HUES6 (cell line): ENCODE results near the gene PARK7.
A peak's percentile ranks its signal among the peaks of the same experiment; 100 is the strongest.

ENCODE experiments used
- H3K27ac ChIP-seq: 2 replicates; pipeline ENCODE4 v1.7.0; 2013; ENCODE audit warnings: low read depth, mild to moderate bottlenecking, low read length, inconsistent platforms
- H3K27me3 ChIP-seq: 2 replicates; pipeline ENCODE4 v1.6.1; 2013; ENCODE audit warnings: low read length; ENCODE audit not compliant: control insufficient read depth, insufficient read depth
- H3K36me3 ChIP-seq: 2 replicates; pipeline ENCODE4 v1.6.1; 2013; ENCODE audit warnings: low read length; ENCODE audit not compliant: control insufficient read depth, insufficient read depth
- H3K4me1 ChIP-seq: 2 replicates; pipeline ENCODE4 v1.6.1; 2013; ENCODE audit warnings: low read length; ENCODE audit not compliant: control insufficient read depth, insufficient read depth
- H3K4me3 ChIP-seq: 2 replicates; pipeline ENCODE4 v1.5.1; 2013; ENCODE audit warnings: low read depth, low read length
- H3K9ac ChIP-seq: one replicate; pipeline ENCODE4 v1.6.1; 2013; ENCODE audit warnings: mild to moderate bottlenecking, low read length
- H3K9me3 ChIP-seq: 2 replicates; pipeline ENCODE4 v1.6.1; 2013; ENCODE audit warnings: low read depth, low read length; ENCODE audit not compliant: control insufficient read depth, insufficient read depth

Gene PARK7

DNA sequence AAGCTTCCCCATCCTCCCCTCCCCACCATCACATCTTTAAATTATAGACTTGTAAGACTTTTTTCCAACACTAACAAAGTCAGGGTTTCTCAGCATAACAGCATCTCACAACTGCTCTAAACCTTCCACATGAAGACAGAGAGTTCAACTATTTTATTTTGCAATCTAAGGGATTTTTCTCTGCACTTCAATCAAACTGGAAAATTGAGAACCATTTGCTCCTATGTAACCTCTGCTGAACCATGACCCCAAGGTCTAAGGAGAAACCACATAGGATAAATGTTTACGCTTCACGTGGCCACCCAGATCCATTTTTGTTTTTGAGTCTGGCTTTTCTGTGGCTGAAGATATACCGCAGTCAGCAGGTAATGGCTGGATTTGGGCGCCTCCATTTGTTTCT is 51.4 kb downstream of the PARK7 start:
- Histone ChIP-seq H3K36me3 (peaks cover 51% of the 10 kb centered on the region), H3K4me3 (no peak overlapping the region), H3K27me3 (no peaks in the 10 kb centered on the region), H3K9me3 (no peaks in the 10 kb centered on the region), H3K27ac (no peak overlapping the region), H3K4me1 (peaks cover 29% of the 10 kb centered on the region), H3K9ac (no peak overlapping the region)

DNA sequence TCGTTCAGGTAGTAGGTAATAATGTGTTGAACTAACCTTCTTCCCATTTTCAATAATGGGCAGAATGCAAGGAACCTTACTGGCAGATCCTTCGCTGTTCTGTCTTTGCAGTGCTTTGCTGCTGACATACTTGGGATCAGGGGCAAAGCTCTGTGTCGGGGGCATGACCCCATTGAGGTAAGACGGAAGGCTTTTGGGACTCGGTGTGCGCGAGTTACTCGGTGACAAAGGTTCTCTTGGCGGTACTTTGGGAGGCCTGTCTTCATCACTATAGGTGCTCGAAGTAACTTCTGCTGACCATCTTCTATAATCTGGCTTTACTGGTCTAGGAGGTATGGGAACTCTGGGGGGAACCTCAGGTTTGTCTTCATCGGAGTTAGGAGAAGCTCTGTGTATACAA is 51.9 kb downstream of the PARK7 start:
- H3K27me3 ChIP-seq: no peaks in the 10 kb centered on the region
- H3K27ac ChIP-seq: no peak overlapping the region
- peaks cover 51% of the 10 kb centered on the region for H3K36me3 ChIP-seq
- no peak overlapping the region for H3K4me3 ChIP-seq
- no peak overlapping the region for H3K9ac ChIP-seq
- H3K9me3 ChIP-seq: no peaks in the 10 kb centered on the region
- peaks cover 32% of the 10 kb centered on the region for H3K4me1 ChIP-seq

DNA sequence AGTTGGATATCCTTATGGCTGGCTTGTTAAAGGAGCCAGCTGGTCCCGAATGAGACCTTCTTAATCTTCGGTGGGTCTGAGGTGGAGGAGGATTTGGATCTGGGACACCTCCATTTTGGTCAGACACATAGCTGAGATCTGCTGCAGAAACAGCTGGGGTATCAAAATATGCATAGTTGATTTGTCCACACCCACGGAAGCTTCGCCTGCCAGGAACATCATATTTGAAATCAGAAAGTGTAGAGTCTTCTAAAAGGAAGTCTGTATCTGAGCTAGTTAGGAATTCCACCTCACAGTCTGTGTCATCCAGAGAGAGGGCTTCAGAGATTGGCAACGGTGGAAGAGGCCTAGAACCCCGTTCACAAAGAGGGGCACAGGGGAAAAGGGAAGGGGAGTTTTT is 52.3 kb downstream of the PARK7 start:
- no peak overlapping the region for H3K4me3 ChIP-seq
- H3K4me1 ChIP-seq: peaks cover 36% of the 10 kb centered on the region
- peaks cover 51% of the 10 kb centered on the region for H3K36me3 ChIP-seq
- H3K9ac ChIP-seq: no peak overlapping the region
- H3K9me3 ChIP-seq: no peaks in the 10 kb centered on the region
- H3K27ac ChIP-seq: no peak overlapping the region
- no peaks in the 10 kb centered on the region for H3K27me3 ChIP-seq

DNA sequence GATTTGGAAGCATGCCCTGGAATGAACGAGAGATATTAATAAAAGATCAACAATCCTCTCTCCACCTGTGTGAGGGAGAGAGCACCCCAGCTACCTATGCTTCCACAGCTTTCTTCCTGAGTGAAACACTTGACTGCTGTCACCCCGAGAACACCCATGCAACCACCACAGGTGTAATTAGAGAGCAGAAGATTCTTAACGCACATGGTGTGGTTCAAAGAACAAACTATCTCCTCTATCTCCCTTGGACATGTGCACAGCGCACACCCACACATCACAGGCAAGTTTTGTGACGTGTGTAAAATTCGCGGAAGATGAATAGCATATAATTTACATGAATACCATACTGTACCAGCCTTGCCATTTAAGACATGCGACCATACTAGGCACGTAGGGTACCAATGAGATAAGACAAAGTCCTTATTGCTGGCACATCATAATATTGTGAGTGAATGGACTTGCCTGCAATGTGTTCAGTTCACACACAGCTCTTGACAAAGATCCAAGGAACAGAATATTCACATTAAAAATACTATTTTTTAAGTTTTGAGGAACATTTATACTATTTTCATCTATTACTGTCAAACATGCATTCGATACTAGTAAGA is 53.0 kb downstream of the PARK7 start:
- Histone ChIP-seq H3K4me3 (no peak overlapping the region), H3K9me3 (no peaks in the 10 kb centered on the region), H3K27ac (no peak overlapping the region), H3K36me3 (peaks cover 51% of the 10 kb centered on the region), H3K9ac (no peak overlapping the region), H3K4me1 (peaks cover 43% of the 10 kb centered on the region), H3K27me3 (no peaks in the 10 kb centered on the region)

DNA sequence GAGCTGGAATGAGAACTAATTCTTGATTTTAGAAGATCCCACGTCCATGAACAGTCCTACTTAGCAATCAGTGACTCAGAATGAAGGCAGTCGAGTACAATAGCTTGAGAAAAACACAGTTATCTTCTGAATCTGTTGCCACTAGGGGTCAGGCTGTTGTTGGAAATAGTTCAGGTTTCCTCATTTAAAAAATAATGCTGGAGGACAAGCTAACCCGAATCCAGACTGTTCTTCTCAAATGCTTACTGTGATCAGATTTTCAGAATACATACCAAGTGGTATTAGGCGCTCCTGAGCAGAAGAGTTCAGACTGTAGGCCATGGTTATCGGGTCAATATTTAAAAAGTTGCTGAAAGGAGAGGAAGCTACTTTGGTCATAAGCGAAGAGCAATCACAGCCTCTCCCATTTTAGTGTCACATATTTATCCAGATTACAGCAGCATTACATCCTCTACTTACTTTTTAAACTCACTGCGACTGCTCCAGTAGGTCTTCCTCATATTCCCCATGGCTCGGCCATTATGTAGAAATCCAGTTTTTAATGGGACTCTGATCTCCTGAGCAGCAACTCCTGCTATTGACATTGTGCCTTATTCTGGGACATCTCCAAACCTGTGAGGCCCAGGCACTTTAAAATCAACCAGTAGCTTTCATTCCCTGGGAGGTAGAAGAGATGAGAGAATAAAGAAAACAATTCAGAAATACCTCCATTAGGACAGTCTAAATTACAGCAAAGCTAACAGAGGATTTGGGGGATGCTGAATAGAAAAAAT is 53.7 kb downstream of the PARK7 start:
- no peaks in the 10 kb centered on the region for H3K9me3 ChIP-seq
- H3K27me3 ChIP-seq: no peaks in the 10 kb centered on the region
- peaks cover 50% of the 10 kb centered on the region for H3K4me1 ChIP-seq
- H3K4me3 ChIP-seq: no peak overlapping the region
- H3K36me3 ChIP-seq: peaks cover 44% of the 10 kb centered on the region
- no peak overlapping the region for H3K9ac ChIP-seq
- no peak overlapping the region for H3K27ac ChIP-seq

DNA sequence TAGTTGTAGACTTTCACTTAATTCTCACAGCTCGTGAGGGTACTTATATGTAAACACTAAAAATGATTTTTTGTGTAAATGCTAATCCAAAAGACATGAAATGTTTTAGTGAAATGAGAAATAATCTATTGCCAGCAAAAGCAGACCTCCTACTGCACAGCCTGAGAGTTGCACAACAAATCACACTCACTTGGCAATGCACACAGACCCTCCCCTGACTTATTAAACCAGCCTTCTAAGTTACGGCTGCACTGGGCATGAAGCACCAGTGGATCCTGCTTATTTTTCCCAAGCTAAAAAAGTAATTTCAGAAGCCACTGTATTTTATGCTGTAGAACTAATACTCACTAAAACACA is 54.3 kb downstream of the PARK7 start:
- Histone ChIP-seq H3K36me3 (peaks cover 41% of the 10 kb centered on the region), H3K4me3 (no peak overlapping the region), H3K9me3 (no peaks in the 10 kb centered on the region), H3K27me3 (no peaks in the 10 kb centered on the region), H3K27ac (no peak overlapping the region), H3K4me1 (peaks cover 51% of the 10 kb centered on the region), H3K9ac (no peak overlapping the region)

DNA sequence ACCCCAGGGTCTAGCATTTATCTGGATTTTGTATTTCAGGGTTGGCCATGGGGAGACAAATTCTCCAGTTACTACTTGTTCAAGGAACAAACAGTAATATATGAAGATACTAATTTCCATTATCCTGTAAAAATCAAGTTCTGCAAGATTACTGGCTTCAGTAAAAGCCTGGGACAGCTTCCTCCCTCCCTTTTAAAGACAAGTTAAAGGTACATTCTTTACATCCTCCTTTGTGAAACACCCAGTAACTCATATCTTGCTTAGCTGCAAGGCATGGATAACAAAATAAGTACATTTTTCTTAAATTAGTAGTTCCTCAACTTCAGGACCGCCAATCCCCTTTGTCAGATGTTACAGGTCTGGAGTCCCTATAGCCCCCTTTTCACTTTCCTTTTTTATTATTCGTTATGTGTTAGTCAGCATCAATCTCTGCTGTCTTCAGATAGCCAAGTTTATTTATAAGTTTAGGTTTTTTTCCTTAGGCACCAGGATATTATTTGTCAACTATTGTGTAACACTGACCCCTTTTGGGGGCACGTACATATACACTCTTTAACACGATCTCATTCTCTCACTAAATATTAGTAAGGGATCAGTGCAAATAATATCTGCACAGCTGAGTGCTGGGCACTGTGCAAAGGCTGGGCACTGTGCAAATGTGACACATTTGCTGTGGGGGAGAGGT is 54.8 kb downstream of the PARK7 start:
- no peaks in the 10 kb centered on the region for H3K27me3 ChIP-seq
- no peak overlapping the region for H3K9ac ChIP-seq
- no peak overlapping the region for H3K4me3 ChIP-seq
- peaks cover 52% of the 10 kb centered on the region for H3K4me1 ChIP-seq
- H3K36me3 ChIP-seq: peaks cover 35% of the 10 kb centered on the region
- H3K9me3 ChIP-seq: no peaks in the 10 kb centered on the region
- peak overlapping the region; percentile 32; the same call in 1 of the 2 replicates for H3K27ac ChIP-seq

DNA sequence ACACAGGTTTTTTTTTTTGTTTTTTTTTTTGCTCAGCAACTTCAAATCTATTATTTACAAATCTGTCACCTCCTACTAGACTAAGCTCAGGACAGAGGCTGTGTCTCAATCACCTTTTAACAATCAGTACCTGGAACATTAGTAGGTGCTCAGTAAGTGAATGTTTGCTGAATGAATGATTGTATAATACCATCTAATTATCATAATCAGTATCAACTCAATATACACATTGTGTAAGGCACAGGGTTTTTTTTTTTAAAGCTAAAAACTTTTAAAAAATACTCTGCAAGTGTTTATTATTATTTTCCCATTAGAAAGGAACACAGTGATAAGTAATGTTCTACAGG is 55.4 kb downstream of the PARK7 start:
- H3K27ac ChIP-seq: peak overlapping the region; percentile 32; the same call in 1 of the 2 replicates
- H3K36me3 ChIP-seq: peaks cover 31% of the 10 kb centered on the region
- H3K4me3 ChIP-seq: no peak overlapping the region
- H3K9ac ChIP-seq: no peak overlapping the region
- no peaks in the 10 kb centered on the region for H3K27me3 ChIP-seq
- H3K4me1 ChIP-seq: peaks cover 57% of the 10 kb centered on the region
- no peaks in the 10 kb centered on the region for H3K9me3 ChIP-seq

DNA sequence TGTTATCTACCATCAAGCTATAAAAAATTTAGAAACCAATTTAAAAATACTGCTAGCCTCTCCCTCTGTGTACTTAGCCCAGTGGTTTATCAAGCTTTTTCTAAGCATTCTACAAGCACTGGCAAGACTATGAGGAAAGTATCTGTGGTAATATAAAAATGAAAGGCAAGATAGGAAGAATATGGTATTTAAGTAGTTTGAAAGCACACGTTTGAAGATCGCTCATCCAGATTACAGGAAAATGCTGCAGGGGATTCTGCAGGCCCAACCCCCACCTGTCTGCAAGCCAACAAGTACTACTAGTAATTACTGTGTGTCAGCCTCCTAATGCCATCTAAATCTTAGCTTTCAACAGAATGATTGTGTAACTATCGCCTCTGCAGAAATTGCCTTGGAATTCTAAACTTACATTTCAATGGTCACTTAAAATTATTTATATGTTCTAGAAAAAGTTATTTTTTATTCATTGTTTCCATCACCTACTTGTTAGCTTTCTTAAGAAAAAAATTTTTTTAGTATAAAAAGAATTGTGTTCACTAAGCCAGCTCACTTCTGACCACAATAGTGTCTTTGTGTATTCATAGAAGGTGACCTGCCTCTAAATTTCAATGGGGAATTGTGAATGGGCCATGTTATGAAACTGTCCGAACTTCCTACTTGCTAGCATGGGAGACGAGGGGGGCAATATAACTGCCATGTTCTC is 56.1 kb downstream of the PARK7 start:
- H3K4me3 ChIP-seq: no peak overlapping the region
- no peaks in the 10 kb centered on the region for H3K9me3 ChIP-seq
- no peaks in the 10 kb centered on the region for H3K27me3 ChIP-seq
- no peak overlapping the region for H3K9ac ChIP-seq
- no peak overlapping the region for H3K27ac ChIP-seq
- H3K36me3 ChIP-seq: peaks cover 23% of the 10 kb centered on the region
- H3K4me1 ChIP-seq: peaks cover 62% of the 10 kb centered on the region

DNA sequence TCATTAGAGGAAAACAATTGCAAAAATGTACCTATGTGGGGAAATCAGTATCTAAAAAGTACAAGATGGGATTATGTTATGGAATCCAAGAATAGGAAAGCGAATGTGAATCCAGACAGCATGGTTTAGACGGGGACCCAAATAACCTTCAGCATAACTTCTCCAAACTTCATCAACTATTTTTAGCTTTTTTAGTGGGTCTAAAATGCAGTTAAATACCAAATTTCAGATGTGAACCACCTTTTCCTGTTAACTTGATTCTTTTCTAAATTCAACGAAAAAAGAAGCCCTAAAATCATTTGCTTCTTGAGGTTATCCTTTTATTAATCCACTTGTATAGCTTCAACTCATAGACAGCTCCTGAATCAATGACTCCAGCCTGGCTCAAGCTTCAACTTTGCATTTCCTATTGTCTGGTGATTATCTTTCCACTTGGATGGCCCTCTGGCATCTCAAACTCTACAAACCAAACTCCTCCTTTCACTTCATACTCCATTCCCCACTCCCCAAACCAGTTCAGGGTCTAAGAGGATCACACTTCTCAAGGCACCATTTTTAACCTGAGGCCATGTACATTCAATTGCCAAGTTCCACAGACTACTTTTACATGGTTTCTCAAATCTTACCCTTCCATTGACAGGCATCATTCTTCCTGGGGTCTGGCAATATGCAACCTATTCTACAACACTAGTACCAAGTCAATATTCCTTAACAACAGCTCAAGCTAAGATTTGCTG is 57.1 kb downstream of the PARK7 start:
- peak overlapping the region; percentile 15; the same call in 1 of the 2 replicates for H3K27ac ChIP-seq
- peaks cover 72% of the 10 kb centered on the region for H3K4me1 ChIP-seq
- H3K9me3 ChIP-seq: no peaks in the 10 kb centered on the region
- H3K27me3 ChIP-seq: no peaks in the 10 kb centered on the region
- peaks cover 13% of the 10 kb centered on the region for H3K36me3 ChIP-seq
- H3K4me3 ChIP-seq: peak overlapping the region; percentile 27; the same call in 1 of the 2 replicates
- H3K9ac ChIP-seq: no peak overlapping the region
